BLaER1 treated with 17β-estradiol and CSF1 and Interleukin-3, amounts not matched to agents 10 nM and 100 nM (cell line): ENCODE results near the gene HIP1.
"Not testable (repeated sequence)": the region's sequence is repeated elsewhere in the genome, so short reads cannot be mapped to it uniquely, and the experiment has no call there.

ENCODE experiments used
- H3K27ac ChIP-seq, 11 experiments: shearing (Covaris generic); formaldehyde crosslinking; 2 replicates each; pipeline ENCODE4 v1.8.1; 2022
- H3K27me3 ChIP-seq, 11 experiments: shearing (Covaris generic); formaldehyde crosslinking; 2 replicates each; pipeline ENCODE4 v1.8.1; 2022
- H3K36me3 ChIP-seq, 11 experiments: shearing (Covaris generic); formaldehyde crosslinking; 2 replicates each; pipeline ENCODE4 v1.8.1; 2022
- H3K4me1 ChIP-seq, 10 experiments: shearing (Covaris generic); formaldehyde crosslinking; 2 replicates each; pipeline ENCODE4 v1.8.1; 2022
- H3K4me2 ChIP-seq, 11 experiments: shearing (Covaris generic); formaldehyde crosslinking; 2 replicates each; pipeline ENCODE4 v1.8.1; 2022
- H3K4me3 ChIP-seq, 10 experiments: shearing (Covaris generic); formaldehyde crosslinking; 2 replicates each; pipeline ENCODE4 v1.8.1; 2022
- H3K9ac ChIP-seq, 11 experiments: shearing (Covaris generic); formaldehyde crosslinking; 2 replicates each; pipeline ENCODE4 v1.8.1; 2022
- H3K9me3 ChIP-seq, 11 experiments: shearing (Covaris generic); formaldehyde crosslinking; replicated peaks in 1 of 11; 2 replicates each; pipeline ENCODE4 v1.8.1; 2022
- H4K20me1 ChIP-seq, 11 experiments: shearing (Covaris generic); formaldehyde crosslinking; 2 replicates each; pipeline ENCODE4 v1.8.1; 2022
- Cebpa-rat ChIP-seq, 11 experiments: shearing (Covaris generic); IDR thresholded peaks; 2 replicates each; pipeline ENCODE4 v1.8.1; 2022

Gene HIP1

DNA sequence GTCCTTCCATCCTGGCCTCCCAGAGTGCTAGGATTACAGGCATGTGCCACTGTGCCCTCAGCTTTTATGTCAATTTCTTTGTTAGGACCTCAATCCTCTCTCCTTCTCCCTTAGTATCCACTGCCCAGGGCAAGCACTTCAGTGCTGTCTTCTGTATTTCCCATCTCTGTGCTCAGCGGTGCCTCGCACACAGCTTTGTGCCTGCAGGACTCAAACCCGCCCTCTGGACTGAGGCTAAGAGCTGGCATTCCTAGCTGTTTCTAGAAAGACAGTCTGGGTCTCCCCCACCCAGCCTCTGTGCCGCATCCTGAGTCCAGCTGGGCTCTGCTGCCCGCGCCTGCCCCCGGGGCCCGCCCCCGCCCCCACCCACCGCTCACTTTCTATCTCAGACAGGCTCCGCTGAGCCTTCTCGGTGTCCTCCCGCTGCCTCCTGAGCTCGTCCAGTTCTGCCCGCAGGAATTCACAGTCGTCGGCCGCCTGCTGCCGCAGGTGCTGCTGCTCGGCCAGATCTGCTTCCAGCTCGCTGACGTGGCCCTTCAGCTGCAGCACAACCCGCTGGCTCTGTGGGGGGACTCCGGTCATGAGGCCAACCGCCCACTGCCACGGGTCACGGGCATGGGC, 179.3 kb downstream of the HIP1 start:
- Histone ChIP-seq H3K36me3 (peaks cover 48 to 99% (median 87%) of the 10 kb centered on the region in 11 experiments), H3K4me2 (peak overlapping the region in 8 of 11 experiments; percentile 8 to 69 (median 58); a peak in 15 of 22 replicates), H3K9me3 (peaks cover 0 to 14% (median 0%) of the 10 kb centered on the region in 11 experiments; a peak in 5 of 22 replicates), H3K4me3 (no peak overlapping the region), H3K27ac (no peak overlapping the region), H4K20me1 (0 out of 22 replicates have a peak, but pooled peaks cover 0 to 6% (median 0%) of the 10 kb centered on the region in 11 experiments), H3K27me3 (no peaks in the 10 kb centered on the region), H3K4me1 (peaks cover 0 to 14% (median 11%) of the 10 kb centered on the region in 10 experiments; a peak in 14 of 20 replicates), H3K9ac (no peak overlapping the region)
- no peak for TF ChIP-seq Cebpa-rat (IDR thresholded peaks at IDR 0.05)

- H3K4me1 ChIP-seq, result peaks cover 0 to 13% (median 9%) of the 10 kb centered on the region in 10 experiments; a peak in 13 of 20 replicates
- H3K36me3 ChIP-seq, result peaks cover 41 to 99% (median 87%) of the 10 kb centered on the region in 11 experiments
- H3K4me2 ChIP-seq, H3K9ac ChIP-seq, H3K27ac ChIP-seq, H4K20me1 ChIP-seq, H3K4me3 ChIP-seq, H3K9me3 ChIP-seq, H3K27me3 ChIP-seq: not testable (repeated sequence)
Observed at GRCh38 chr7:75556835-75557234, 181.9 kb downstream of the HIP1 start.

DNA sequence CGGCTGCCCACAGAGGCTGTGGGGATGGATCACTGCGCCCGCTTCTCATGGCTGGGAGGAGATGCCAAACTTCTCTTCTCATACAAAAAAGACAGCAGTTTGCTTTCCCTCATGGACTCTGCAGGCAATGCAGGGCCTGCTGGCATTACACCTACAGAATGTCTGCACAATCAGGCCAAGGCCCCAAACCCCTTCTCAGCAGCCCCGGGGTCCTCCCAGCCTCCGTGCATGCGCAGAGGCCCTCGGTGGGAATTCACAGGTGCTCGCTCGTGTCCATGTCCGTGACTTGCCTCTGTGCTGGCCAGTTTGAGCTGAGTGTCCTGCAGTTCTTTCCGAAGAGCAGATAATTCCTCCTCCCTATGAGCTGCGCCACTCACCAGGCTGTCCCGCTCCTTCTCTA, 183.0 kb downstream of the HIP1 start:
- Histone ChIP-seq H4K20me1 (0 out of 22 replicates have a peak, but pooled peaks cover 0 to 6% (median 0%) of the 10 kb centered on the region in 11 experiments), H3K36me3 (peaks cover 40 to 99% (median 87%) of the 10 kb centered on the region in 11 experiments), H3K4me2 (no peak overlapping the region), H3K4me1 (peaks cover 0 to 13% (median 9%) of the 10 kb centered on the region in 10 experiments; a peak in 13 of 20 replicates), H3K9me3 (no peaks in the 10 kb centered on the region), H3K4me3 (no peak overlapping the region), H3K27me3 (no peaks in the 10 kb centered on the region), H3K27ac (no peak overlapping the region), H3K9ac (no peak overlapping the region)
- TF ChIP-seq Cebpa-rat (IDR thresholded peaks at IDR 0.05), result no peak

DNA sequence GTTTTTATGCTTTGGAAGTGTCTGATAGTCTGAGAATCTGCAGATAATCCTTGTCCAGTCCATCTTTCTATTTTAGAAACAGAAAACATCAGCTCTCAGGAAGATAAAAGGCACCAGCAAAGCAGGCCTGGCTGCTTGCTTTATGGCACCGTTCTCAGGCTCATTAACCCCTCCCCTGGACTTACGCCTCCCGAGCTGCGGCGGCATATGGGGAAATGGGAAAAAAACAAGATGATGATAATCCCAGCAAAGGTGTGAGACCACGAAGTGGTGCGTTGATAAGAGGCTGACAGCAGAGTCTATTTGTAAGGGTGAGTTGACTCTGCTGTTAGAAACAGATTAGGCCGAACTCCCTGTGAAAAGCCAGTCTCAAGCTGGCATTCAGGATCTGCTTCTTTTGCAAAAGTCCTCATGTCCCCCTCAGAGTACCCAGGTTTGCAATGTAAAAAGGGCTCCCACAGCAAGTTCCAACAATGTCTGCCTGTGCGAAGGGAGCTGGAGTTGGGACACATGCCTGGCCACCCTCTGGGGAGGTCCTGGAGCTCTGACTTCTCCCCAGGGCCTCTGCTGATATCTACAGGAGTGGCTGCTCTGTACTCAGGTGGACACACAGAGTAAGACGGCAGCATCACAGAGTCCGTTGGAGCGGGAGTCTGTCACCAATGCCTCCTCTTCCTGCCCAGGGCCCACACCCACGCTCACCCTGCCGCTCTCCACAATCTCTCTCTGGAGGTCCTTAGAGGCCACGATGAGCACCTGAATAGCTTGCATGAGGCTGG, 192.3 kb downstream of the HIP1 start:
- Histone ChIP-seq H3K4me2 (no peak overlapping the region), H3K36me3 (peaks cover 47 to 100% (median 98%) of the 10 kb centered on the region in 11 experiments), H3K4me1 (peaks cover 0 to 9% (median 0%) of the 10 kb centered on the region in 10 experiments; a peak in 4 of 20 replicates), H3K9me3 (no peaks in the 10 kb centered on the region), H3K4me3 (no peak overlapping the region), H3K9ac (no peak overlapping the region), H3K27me3 (no peaks in the 10 kb centered on the region), H4K20me1 (peaks cover 0 to 6% (median 0%) of the 10 kb centered on the region in 11 experiments; a peak in 1 of 22 replicates), H3K27ac (no peak overlapping the region)
- no peak for TF ChIP-seq Cebpa-rat (IDR thresholded peaks at IDR 0.05)

DNA sequence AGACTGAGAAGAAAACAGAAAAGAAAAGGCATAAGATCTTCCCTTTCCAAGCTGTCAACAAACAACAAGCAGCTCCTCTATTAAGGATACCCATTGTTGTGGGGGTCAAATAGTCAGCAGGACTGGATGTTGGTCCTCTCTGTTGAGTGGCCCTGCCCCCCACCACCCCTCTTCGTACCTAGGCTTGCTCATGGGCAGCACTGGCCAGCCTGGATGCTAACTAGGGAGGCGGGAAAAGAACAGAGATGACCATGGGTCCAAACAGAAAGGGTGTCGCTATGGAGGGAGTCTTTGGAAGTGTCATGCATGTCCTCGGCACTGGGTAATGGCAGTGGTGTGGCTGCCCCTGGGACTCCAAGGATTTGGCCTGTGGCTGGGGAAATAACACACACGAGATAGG, 201.0 kb downstream of the HIP1 start:
- no peak for TF ChIP-seq Cebpa-rat (IDR thresholded peaks at IDR 0.05)
- H3K27me3 ChIP-seq, result no peaks in the 10 kb centered on the region
- H3K36me3 ChIP-seq, result peaks cover 46 to 84% (median 71%) of the 10 kb centered on the region in 11 experiments
- H3K9ac ChIP-seq, result no peak overlapping the region
- H3K4me3 ChIP-seq, result no peak overlapping the region
- H3K9me3 ChIP-seq, result no peaks in the 10 kb centered on the region
- no peak overlapping the region for H3K4me2 ChIP-seq
- no peak overlapping the region for H3K27ac ChIP-seq
- H4K20me1 ChIP-seq, result peaks cover 0 to 9% (median 0%) of the 10 kb centered on the region in 11 experiments; a peak in 1 of 22 replicates
- H3K4me1 ChIP-seq, result peaks cover 5 to 31% (median 19%) of the 10 kb centered on the region in 10 experiments; a peak in 17 of 20 replicates

- H3K36me3 ChIP-seq, result peaks cover 39 to 79% (median 64%) of the 10 kb centered on the region in 11 experiments
- no peak overlapping the region for H3K9ac ChIP-seq
- no peak overlapping the region for H3K4me3 ChIP-seq
- no peak for TF ChIP-seq Cebpa-rat (IDR thresholded peaks at IDR 0.05)
- no peak overlapping the region for H3K4me2 ChIP-seq
- H4K20me1 ChIP-seq, result peaks cover 0 to 9% (median 0%) of the 10 kb centered on the region in 11 experiments; a peak in 1 of 22 replicates
- H3K27me3 ChIP-seq, result no peaks in the 10 kb centered on the region
- no peak overlapping the region for H3K27ac ChIP-seq
- peaks cover 5 to 31% (median 19%) of the 10 kb centered on the region in 10 experiments; a peak in 16 of 20 replicates for H3K4me1 ChIP-seq
- H3K9me3 ChIP-seq, result no peaks in the 10 kb centered on the region
Observed at GRCh38 chr7:75536940-75537538, 201.7 kb downstream of the HIP1 start.

DNA sequence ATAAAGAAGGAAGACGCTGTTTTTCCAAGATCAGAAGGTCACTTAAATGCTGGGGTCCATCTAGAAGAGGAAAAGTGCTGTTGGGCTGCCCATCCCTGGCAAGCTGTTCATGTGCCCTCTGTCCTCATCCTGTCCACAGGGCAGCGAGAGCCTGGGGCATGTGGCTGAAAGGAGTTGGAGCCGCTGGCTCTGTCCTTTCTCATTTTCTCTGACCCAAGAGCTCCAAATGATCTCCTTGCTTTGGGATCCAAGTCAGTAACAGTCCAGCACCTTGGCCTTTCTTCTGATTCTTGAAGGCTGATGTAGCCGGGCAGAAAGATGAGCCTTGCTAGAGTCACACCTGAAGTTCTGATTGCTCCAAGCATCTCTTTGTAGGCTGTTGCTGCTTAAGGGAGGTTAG, 202.2 kb downstream of the HIP1 start:
- Histone ChIP-seq H3K9me3 (no peaks in the 10 kb centered on the region), H3K27ac (peak overlapping the region in 2 of 11 experiments; percentile 8 to 79; a peak in 1 of 22 replicates), H3K4me2 (peak overlapping the region in 1 of 11 experiments; percentile 75; a peak in 2 of 22 replicates), H3K4me1 (peaks cover 5 to 31% (median 19%) of the 10 kb centered on the region in 10 experiments; a peak in 16 of 20 replicates), H3K36me3 (peaks cover 34 to 73% (median 58%) of the 10 kb centered on the region in 11 experiments), H4K20me1 (peaks cover 0 to 9% (median 0%) of the 10 kb centered on the region in 11 experiments; a peak in 1 of 22 replicates), H3K9ac (no peak overlapping the region; a peak in 1 of 22 replicates), H3K4me3 (no peak overlapping the region), H3K27me3 (no peaks in the 10 kb centered on the region)
- no peak for TF ChIP-seq Cebpa-rat (IDR thresholded peaks at IDR 0.05)

GRCh38 chr7:75534727-75535307, 203.9 kb downstream of the HIP1 start:
- Histone ChIP-seq H3K9ac (peak overlapping the region; percentile 6 to 71 (median 61); a peak in 18 of 22 replicates), H3K4me1 (peaks cover 5 to 31% (median 19%) of the 10 kb centered on the region in 10 experiments; a peak in 16 of 20 replicates), H3K4me2 (peak overlapping the region in 10 of 11 experiments; percentile 2 to 92 (median 64); a peak in 19 of 22 replicates), H3K9me3 (no peaks in the 10 kb centered on the region), H3K27ac (peak overlapping the region; percentile 14 to 82 (median 67); a peak in 20 of 22 replicates), H3K36me3 (peaks cover 25 to 57% (median 42%) of the 10 kb centered on the region in 11 experiments), H4K20me1 (peaks cover 0 to 9% (median 0%) of the 10 kb centered on the region in 11 experiments; a peak in 1 of 22 replicates), H3K27me3 (no peaks in the 10 kb centered on the region), H3K4me3 (no peak overlapping the region)
- TF ChIP-seq Cebpa-rat (IDR thresholded peaks at IDR 0.05), result no peak
